WTC11 (cell line): Measurements from ENCODE around the gene TNXB. TPM values are rescaled to one million over a fixed set of nuclear protein-coding genes. Genes with fewer than 3 reads are reported as not detected.
A peak's percentile ranks its signal among the peaks of the same experiment; 100 is the strongest.

Experiments used
- ATAC-seq: fragments of 200-7000 bp; cut with Tn5 transposase; 2 replicates; pipeline ENCODE4 v1.10.0; 2021; ENCODE audit warnings: mild to moderate bottlenecking, moderate library complexity
- CTCF ChIA-PET: fragments of 300-600 bp; sonication (Branson Sonifier 250); formaldehyde crosslinking; loops from one replicate; lab custom pipeline; 2021; ENCODE audit warnings: antibody characterized with exemption; lab: Charles Lee
- POLR2A ChIA-PET: fragments of 350-600 bp; sonication (Branson Sonifier 250); formaldehyde crosslinking; loops from one replicate; lab custom pipeline; 2021; ENCODE audit warnings: antibody characterized with exemption; lab: Charles Lee
- DNase-seq: peaks from one replicate; pipeline ENCODE4 v3.0.0; 2021; ENCODE audit warnings: low spot score
- H3K27ac Mint-ChIP-seq: 2 replicates; pipeline ENCODE4 v1.8.0; 2021; ENCODE audit warnings: mixed read lengths
- H3K27me3 Mint-ChIP-seq: 2 replicates; pipeline ENCODE4 v1.8.0; 2021; ENCODE audit warnings: low read depth, mild to moderate bottlenecking, moderate library complexity, mixed read lengths
- H3K36me3 Mint-ChIP-seq: 2 replicates; pipeline ENCODE4 v1.8.0; 2021; ENCODE audit warnings: mixed read lengths
- H3K4me1 Mint-ChIP-seq: 2 replicates; pipeline ENCODE4 v1.8.0; 2022; ENCODE audit warnings: mixed read lengths
- H3K4me3 Mint-ChIP-seq: 2 replicates; pipeline ENCODE4 v1.8.0; 2021; ENCODE audit warnings: mild to moderate bottlenecking, moderate library complexity, mixed read lengths
- H3K9me3 Mint-ChIP-seq: 2 replicates; pipeline ENCODE4 v1.8.0; 2021; ENCODE audit warnings: mixed read lengths
- ATF2 ChIP-seq: sonication (generic); formaldehyde crosslinking; IDR thresholded peaks from 2 replicates; pipeline ENCODE4 v1.8.1; 2022; ENCODE audit warnings: low read depth, missing genetic modification reagents, borderline replicate concordance
- CBFB ChIP-seq: sonication (generic); formaldehyde crosslinking; IDR thresholded peaks from 2 replicates; pipeline ENCODE4 v1.8.1; 2022; ENCODE audit warnings: mild to moderate bottlenecking, low read depth, missing genetic modification reagents
- CREM ChIP-seq: sonication (generic); formaldehyde crosslinking; IDR thresholded peaks from 2 replicates; pipeline ENCODE4 v1.8.1; 2022; ENCODE audit warnings: mild to moderate bottlenecking, missing genetic modification reagents, moderate library complexity
- E2F4 ChIP-seq: sonication (generic); formaldehyde crosslinking; IDR thresholded peaks from 2 replicates; pipeline ENCODE4 v1.8.1; 2022; ENCODE audit warnings: low read depth, mild to moderate bottlenecking, moderate library complexity, missing genetic modification reagents, borderline replicate concordance
- ELF4 ChIP-seq: sonication (generic); formaldehyde crosslinking; IDR thresholded peaks from 2 replicates; pipeline ENCODE4 v1.8.1; 2022; ENCODE audit warnings: low read depth, mild to moderate bottlenecking, moderate library complexity, missing genetic modification reagents
- FOXJ3 ChIP-seq: sonication (generic); formaldehyde crosslinking; IDR thresholded peaks from 2 replicates; pipeline ENCODE4 v1.9.0; 2021; ENCODE audit warnings: missing genetic modification reagents, mild to moderate bottlenecking, borderline replicate concordance
- FOXP1 ChIP-seq: sonication (generic); formaldehyde crosslinking; IDR thresholded peaks from 2 replicates; pipeline ENCODE4 v1.8.0; 2022; ENCODE audit warnings: missing genetic modification reagents, mild to moderate bottlenecking, moderate library complexity, borderline replicate concordance
- GABPB1 ChIP-seq: sonication (generic); formaldehyde crosslinking; IDR thresholded peaks from 2 replicates; pipeline ENCODE4 v1.8.1; 2023; ENCODE audit warnings: mild to moderate bottlenecking, missing genetic modification reagents
- GRHL2 ChIP-seq: fragments of 250-450 bp; sonication (Bioruptor Pico); IDR thresholded peaks from 2 replicates; pipeline ENCODE4 v1.8.0; 2022; ENCODE audit warnings: mild to moderate bottlenecking, moderate library complexity; ENCODE audit not compliant: insufficient replicate concordance, severe bottlenecking
- HMGXB4 ChIP-seq: sonication (generic); formaldehyde crosslinking; IDR thresholded peaks from 2 replicates; pipeline ENCODE4 v1.8.1; 2023; ENCODE audit warnings: mild to moderate bottlenecking, moderate library complexity, missing genetic modification reagents
- JAZF1 ChIP-seq: fragments of 250-450 bp; sonication (Bioruptor Pico); IDR thresholded peaks from 2 replicates; pipeline ENCODE4 v1.9.0; 2021; ENCODE audit warnings: moderate library complexity, mild to moderate bottlenecking, inconsistent platforms
- MLX ChIP-seq: sonication (generic); formaldehyde crosslinking; IDR thresholded peaks from 2 replicates; pipeline ENCODE4 v1.8.1; 2023; ENCODE audit warnings: mild to moderate bottlenecking, missing genetic modification reagents, moderate library complexity
- MYBL2 ChIP-seq: sonication (generic); formaldehyde crosslinking; IDR thresholded peaks from 2 replicates; pipeline ENCODE4 v1.8.1; 2023; ENCODE audit warnings: mild to moderate bottlenecking, moderate library complexity, missing genetic modification reagents
- NFATC4 ChIP-seq: fragments of 250-450 bp; sonication (Bioruptor Pico); IDR thresholded peaks from 2 replicates; pipeline ENCODE4 v1.9.0; 2021; ENCODE audit warnings: mild to moderate bottlenecking
- NFE2L1 ChIP-seq: sonication (generic); formaldehyde crosslinking; IDR thresholded peaks from 2 replicates; pipeline ENCODE4 v1.8.1; 2023; ENCODE audit warnings: missing genetic modification reagents
- NR1H2 ChIP-seq: sonication (generic); formaldehyde crosslinking; IDR thresholded peaks from 2 replicates; pipeline ENCODE4 v1.9.0; 2021; ENCODE audit warnings: mild to moderate bottlenecking, moderate library complexity, missing genetic modification reagents
- PRDM15 ChIP-seq: sonication (generic); formaldehyde crosslinking; IDR thresholded peaks from 2 replicates; pipeline ENCODE4 v1.8.0; 2022; ENCODE audit warnings: missing genetic modification reagents
- PRRX2 ChIP-seq: fragments of 250-450 bp; sonication (Bioruptor Pico); IDR thresholded peaks from 2 replicates; pipeline ENCODE4 v1.8.0; 2021; ENCODE audit warnings: mild to moderate bottlenecking
- RORB ChIP-seq: fragments of 250-450 bp; sonication (Bioruptor Pico); IDR thresholded peaks from 2 replicates; pipeline ENCODE4 v1.9.0; 2021; ENCODE audit warnings: mild to moderate bottlenecking
- SMAD4 ChIP-seq: sonication (generic); formaldehyde crosslinking; IDR thresholded peaks from 2 replicates; pipeline ENCODE4 v1.8.0; 2022; ENCODE audit warnings: mild to moderate bottlenecking, missing genetic modification reagents
- TCF7 ChIP-seq: sonication (generic); formaldehyde crosslinking; IDR thresholded peaks from 2 replicates; pipeline ENCODE4 v1.8.0; 2022; ENCODE audit warnings: mild to moderate bottlenecking, low read depth, missing genetic modification reagents, moderate library complexity
- TEAD4 ChIP-seq: sonication (generic); formaldehyde crosslinking; IDR thresholded peaks from 2 replicates; pipeline ENCODE4 v1.8.0; 2022; ENCODE audit warnings: mild to moderate bottlenecking, missing genetic modification reagents
- total RNA-seq: library from RNA; stranded (reverse); gene quantifications from 3 replicates; pipeline ENCODE4 v1.2.3, GENCODE V29; 2021

The TNXB gene
- total RNA-seq, 1 experiment from 2014 or later = 6.4 TPM

GRCh38 chr6:32127409-32127716 is 18.2 kb upstream of the TNXB start:
- H3K4me3 Mint-ChIP-seq = peak overlapping the region; percentile 99
- no peak for ATAC-seq
- CTCF ChIA-PET = interaction anchor here (1.0 to 6.1 kb wide), 4 partner anchors 9 to 39 kb away, joined by 3 to 63 read pairs (median 16); partner anchors contain the start of gene EGFL8

GRCh38 chr6:32126880-32127279 is 17.7 kb upstream of the TNXB start:
- ATAC-seq (no peak), DNase-seq (no peak)
- ChIA-PET CTCF (interaction anchor here (4.0 to 6.1 kb wide), 2 partner anchors 9 to 39 kb away, joined by 25 to 63 read pairs; partner anchors contain the start of gene EGFL8), POLR2A (no interaction called here)
- Mint-ChIP-seq H3K9me3 (no peaks in the 10 kb centered on the region), H3K27me3 (no peaks in the 10 kb centered on the region), H3K4me1 (peaks cover 23% of the 10 kb centered on the region), H3K4me3 (peak overlapping the region; percentile 99), H3K27ac (peak overlapping the region; percentile 99), H3K36me3 (peaks cover 24% of the 10 kb centered on the region)
- TF ChIP-seq NR1H2 (CRISPR knock-in tag) (no peak), FOXP1 (CRISPR knock-in tag) (no peak), PRRX2 (CRISPR knock-in tag) (no peak), RORB (no peak), FOXJ3 (no peak), PRDM15 (CRISPR knock-in tag) (no peak), CREM (no peak), ATF2 (CRISPR knock-in tag) (no peak), NFE2L1 (CRISPR knock-in tag) (no peak), JAZF1 (no peak), MYBL2 (CRISPR knock-in tag) (no peak), E2F4 (CRISPR knock-in tag) (no peak), CBFB (no peak), TEAD4 (CRISPR knock-in tag) (no peak), HMGXB4 (CRISPR knock-in tag) (no peak), GRHL2 (CRISPR knock-in tag) (no peak), GABPB1 (no peak)

More at GRCh38 chr6:32127409-32127716, 18.2 kb upstream of the TNXB start:
- peak overlapping the region; percentile 99 for H3K27ac Mint-ChIP-seq
- H3K27me3 Mint-ChIP-seq = no peaks in the 10 kb centered on the region
- no peaks in the 10 kb centered on the region for H3K9me3 Mint-ChIP-seq
- POLR2A ChIA-PET = interaction anchor here (1.0 kb wide), 2 partner anchors 26 to 63 kb away, joined by 3 to 7 read pairs; partner anchors contain the start of gene PBX2
- no peak for DNase-seq
- no peak for TF ChIP-seq TCF7
- no peak for TF ChIP-seq ELF4 (CRISPR knock-in tag)
- TF ChIP-seq SMAD4 (CRISPR knock-in tag) = no peak
- TF ChIP-seq NFATC4 (CRISPR knock-in tag) = no peak
- TF ChIP-seq MLX (CRISPR knock-in tag) = no peak
- peaks cover 20% of the 10 kb centered on the region for H3K36me3 Mint-ChIP-seq
- peaks cover 23% of the 10 kb centered on the region for H3K4me1 Mint-ChIP-seq
